ENCODE measurements around the gene POFUT2. TPM values are rescaled to one million over a fixed set of nuclear protein-coding genes. Genes with fewer than 3 reads are reported as not detected.

The POFUT2 gene
- total RNA-seq, 1 donor from 2014 or later, result 62.5 TPM

- Mint-ChIP-seq H3K27me3 (ENCODE audit: low read depth) (no peaks in the 10 kb centered on the region), H3K27ac (peak overlapping the region; percentile 90), H3K9me3 (no peaks in the 10 kb centered on the region), H3K4me1 (peaks cover 8% of the 10 kb centered on the region), H3K4me3 (no peak overlapping the region), H3K36me3 (no peaks in the 10 kb centered on the region)
- TF ChIP-seq CTCF (IDR thresholded peaks at IDR 0.05; ENCODE audit: unreplicated experiment), result no peak
- no peak for DNase-seq (ENCODE audit: low spot score in 2 of 2, unreplicated experiment in 2 of 2)
Observed at GRCh38 chr21:45323487-45324311, 36.0 kb upstream of the POFUT2 start.

- Mint-ChIP-seq H3K36me3 (no peaks in the 10 kb centered on the region), H3K4me1 (peaks cover 8% of the 10 kb centered on the region), H3K9me3 (no peaks in the 10 kb centered on the region), H3K27me3 (ENCODE audit: low read depth) (no peaks in the 10 kb centered on the region), H3K27ac (no peak overlapping the region), H3K4me3 (no peak overlapping the region)
- DNase-seq (ENCODE audit: low spot score in 2 of 2, unreplicated experiment in 2 of 2), result no peak
- TF ChIP-seq CTCF (IDR thresholded peaks at IDR 0.05; ENCODE audit: unreplicated experiment), result no peak
Observed at GRCh38 chr21:45322960-45323461, 35.3 kb upstream of the POFUT2 start.

GRCh38 chr21:45322231-45322959 lies 34.7 kb upstream of the POFUT2 start:
- H3K4me1 Mint-ChIP-seq, result peaks cover 8% of the 10 kb centered on the region
- H3K27me3 Mint-ChIP-seq (ENCODE audit: low read depth), result no peaks in the 10 kb centered on the region
- TF ChIP-seq CTCF (IDR thresholded peaks at IDR 0.05; ENCODE audit: unreplicated experiment), result no peak
- no peaks in the 10 kb centered on the region for H3K9me3 Mint-ChIP-seq
- H3K4me3 Mint-ChIP-seq, result no peak overlapping the region
- no peak overlapping the region for H3K27ac Mint-ChIP-seq
- no peaks in the 10 kb centered on the region for H3K36me3 Mint-ChIP-seq
- DNase-seq (ENCODE audit: low spot score in 2 of 2, unreplicated experiment in 2 of 2), result no peak

- DNase-seq (ENCODE audit: low spot score in 2 of 2, unreplicated experiment in 2 of 2), result peak in 1 of 2 experiments; percentile 10
- Mint-ChIP-seq H3K36me3 (no peaks in the 10 kb centered on the region), H3K9me3 (no peaks in the 10 kb centered on the region), H3K27me3 (ENCODE audit: low read depth) (no peaks in the 10 kb centered on the region), H3K4me3 (no peak overlapping the region), H3K4me1 (peaks cover 8% of the 10 kb centered on the region), H3K27ac (no peak overlapping the region)
- TF ChIP-seq CTCF (IDR thresholded peaks at IDR 0.05; ENCODE audit: unreplicated experiment), result no peak
Observed at GRCh38 chr21:45320261-45321025, 32.7 kb upstream of the POFUT2 start.

- no peak for DNase-seq (ENCODE audit: low spot score in 2 of 2, unreplicated experiment in 2 of 2)
- H3K36me3 Mint-ChIP-seq, result no peaks in the 10 kb centered on the region
- peaks cover 7% of the 10 kb centered on the region for H3K9me3 Mint-ChIP-seq
- no peak overlapping the region for H3K4me3 Mint-ChIP-seq
- H3K27me3 Mint-ChIP-seq (ENCODE audit: low read depth), result no peaks in the 10 kb centered on the region
- no peak for TF ChIP-seq CTCF (IDR thresholded peaks at IDR 0.05; ENCODE audit: unreplicated experiment)
- no peak overlapping the region for H3K27ac Mint-ChIP-seq
- H3K4me1 Mint-ChIP-seq, result peaks cover 8% of the 10 kb centered on the region
Observed at GRCh38 chr21:45319461-45320211, 31.9 kb upstream of the POFUT2 start.
